Sigmoid colon (tissue), 7 donors: ENCODE data around the gene SEH1L. TPM values are rescaled to one million over a fixed set of nuclear protein-coding genes. Genes with fewer than 3 reads are reported as not detected.

Experiments used
- DNase-seq: peaks from one replicate; pipeline ENCODE4 v3.0.0-alpha.2; 2019
- H3K27ac ChIP-seq, 4 donors: fragments of 200-600 bp; sonication (generic); one replicate each; pipeline ENCODE4 v1.5.1; 2016 to 2019; ENCODE audit warnings: mild to moderate bottlenecking in 1 of 4
- H3K27me3 ChIP-seq, 3 donors: fragments of 200-600 bp; sonication (generic); one replicate each; pipeline ENCODE4 v1.5.1; 2019; ENCODE audit warnings: mild to moderate bottlenecking in 1 of 3
- H3K36me3 ChIP-seq, 4 donors: fragments of 200-600 bp; sonication (generic); one replicate each; pipeline ENCODE4 v1.5.1; 2016 to 2019
- H3K4me1 ChIP-seq, 4 donors: fragments of 200-600 bp; sonication (generic); one replicate each; pipeline ENCODE4 v1.5.1; 2017 to 2019
- H3K4me3 ChIP-seq, 4 donors: fragments of 200-600 bp; sonication (generic); one replicate each; pipeline ENCODE4 v1.5.1; 2017 to 2019; ENCODE audit warnings: mild to moderate bottlenecking in 2 of 4, moderate library complexity in 1 of 4
- H3K9me3 ChIP-seq, 4 donors: fragments of 200-600 bp in 3 of 4; sonication (generic) in 3 of 4; one replicate each; pipeline versions ENCODE4 v1.5.1 to v1.6.1; 2013 to 2019
- EP300 ChIP-seq, 4 donors: sonication (generic); formaldehyde crosslinking; IDR thresholded peaks; one replicate each; pipeline ENCODE4 v1.6.1; 2017; ENCODE audit warnings: antibody characterized with exemption in 4 of 4
- POLR2A ChIP-seq, 2 donors: fragments of 450-650 bp; IDR thresholded peaks; one replicate each; pipeline ENCODE4 v1.6.1; 2016; ENCODE audit warnings: antibody characterized with exemption in 2 of 2, mild to moderate bottlenecking in 2 of 2, moderate library complexity in 2 of 2
- POLR2AphosphoS5 ChIP-seq, 4 donors: sonication (generic); formaldehyde crosslinking; IDR thresholded peaks; one replicate each; pipeline ENCODE4 v1.6.1; 2017; ENCODE audit warnings: antibody characterized with exemption in 4 of 4
- WGBS, 2 donors: extraction: QIAGEN DNeasy Blood & Tissue Kit; methylation state at CpG; one replicate each; pipeline ENCODE4 v1.1.7; 2013; 5-methylcytosine and 5-hydroxymethylcytosine counted together
- intact Hi-C: fragments of 100-400 bp; cut with DNase I; formaldehyde crosslinking; loops from one replicate; pipeline ENCODE4 v1.15.1; 2023
- polyA plus RNA-seq, 3 donors: library from polyadenylated mRNA; stranded (reverse); fragments of 200-250 nt; gene quantifications; one replicate each; pipeline ENCODE4 v1.2.3, GENCODE V29; 2013
- total RNA-seq, 4 donors: library from RNA; depleted of rRNA; stranded (reverse); fragments of >200 nt; gene quantifications; one replicate each; pipeline ENCODE4 v1.1.0, GENCODE V29; 2016
- TF ChIP-seq, protein P1 (sequence below), 4 experiments: fragments of 450-650 bp in 3 of 4; fragments of 200-600 bp in 1 of 4; IDR thresholded peaks; one replicate each; pipeline ENCODE4 v1.5.1; 2016 to 2019; ENCODE audit warnings: antibody characterized with exemption in 4 of 4, mild to moderate bottlenecking in 3 of 4, moderate library complexity in 2 of 4
- donor health status: healthy with polysubstance abuse.
- donor health status: Bipolar disorder and iron deficiency.
- donor health status: healthy.

SEH1L gene
- total and polyA plus RNA-seq, 7 donors = 15.3 to 38.1 (median 16.3) TPM

DNA sequence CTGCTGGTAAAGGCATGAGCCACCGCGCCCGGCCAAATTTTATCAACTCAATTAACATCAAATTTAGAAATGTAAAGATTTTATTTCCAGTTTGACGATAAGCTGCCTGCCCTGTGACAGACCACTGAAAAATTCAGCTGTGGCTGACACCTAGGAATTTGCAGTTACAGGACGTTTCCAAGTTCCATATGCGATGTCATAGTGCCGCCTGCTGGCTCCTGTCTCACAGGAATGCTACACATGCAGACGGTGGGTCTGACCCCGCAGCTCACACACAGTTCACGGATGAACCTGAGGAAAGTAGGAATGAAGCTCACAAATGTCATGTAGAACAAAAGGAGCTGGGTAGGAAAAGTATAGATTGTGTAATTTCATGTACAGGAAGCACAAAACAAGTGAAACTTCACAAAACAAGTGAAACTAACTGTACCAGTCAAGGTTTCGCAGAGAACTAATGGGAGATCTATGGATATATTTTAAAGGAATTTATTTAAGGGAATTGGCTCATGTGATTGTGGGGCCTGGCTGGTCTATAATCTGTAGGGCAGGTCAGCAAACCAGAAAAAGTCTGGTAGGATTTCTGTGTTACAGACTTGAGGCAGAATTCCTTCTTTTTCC is 13.2 kb upstream of the SEH1L start:
- WGBS, 2 donors = 27 to 30% methylated on average over 11 of the region's 11 CpGs

DNA sequence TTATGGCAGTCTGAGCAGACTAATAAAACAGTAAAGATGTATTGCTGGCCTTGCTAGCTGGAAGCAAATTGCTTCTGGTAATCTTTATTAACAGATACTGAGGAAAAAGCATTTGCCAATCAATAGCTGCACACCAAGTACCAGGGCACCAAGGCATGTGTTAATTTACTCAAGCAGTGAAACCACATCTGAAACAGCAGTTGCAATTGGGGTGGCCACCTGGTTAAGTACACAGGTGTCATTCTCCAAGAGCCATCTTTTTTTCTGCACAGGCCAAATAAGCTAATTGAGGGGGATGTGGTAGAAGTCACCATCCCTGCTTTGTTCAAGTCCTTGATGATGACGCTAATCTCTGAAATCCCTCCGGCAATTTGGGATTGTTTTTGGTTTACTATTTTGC is 8.6 kb upstream of the SEH1L start:
- H3K9me3 ChIP-seq = no peaks in the 10 kb centered on the region
- no peaks in the 10 kb centered on the region for H3K36me3 ChIP-seq
- WGBS, 2 donors = 88 to 95% methylated on average over 2 of the region's 2 CpGs
- TF ChIP-seq POLR2A (IDR thresholded peaks at IDR 0.05) = no peak
- TF ChIP-seq, protein P1, sequence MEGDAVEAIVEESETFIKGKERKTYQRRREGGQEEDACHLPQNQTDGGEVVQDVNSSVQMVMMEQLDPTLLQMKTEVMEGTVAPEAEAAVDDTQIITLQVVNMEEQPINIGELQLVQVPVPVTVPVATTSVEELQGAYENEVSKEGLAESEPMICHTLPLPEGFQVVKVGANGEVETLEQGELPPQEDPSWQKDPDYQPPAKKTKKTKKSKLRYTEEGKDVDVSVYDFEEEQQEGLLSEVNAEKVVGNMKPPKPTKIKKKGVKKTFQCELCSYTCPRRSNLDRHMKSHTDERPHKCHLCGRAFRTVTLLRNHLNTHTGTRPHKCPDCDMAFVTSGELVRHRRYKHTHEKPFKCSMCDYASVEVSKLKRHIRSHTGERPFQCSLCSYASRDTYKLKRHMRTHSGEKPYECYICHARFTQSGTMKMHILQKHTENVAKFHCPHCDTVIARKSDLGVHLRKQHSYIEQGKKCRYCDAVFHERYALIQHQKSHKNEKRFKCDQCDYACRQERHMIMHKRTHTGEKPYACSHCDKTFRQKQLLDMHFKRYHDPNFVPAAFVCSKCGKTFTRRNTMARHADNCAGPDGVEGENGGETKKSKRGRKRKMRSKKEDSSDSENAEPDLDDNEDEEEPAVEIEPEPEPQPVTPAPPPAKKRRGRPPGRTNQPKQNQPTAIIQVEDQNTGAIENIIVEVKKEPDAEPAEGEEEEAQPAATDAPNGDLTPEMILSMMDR (IDR thresholded peaks at IDR 0.05) = no peak
- TF ChIP-seq POLR2AphosphoS5 (IDR thresholded peaks at IDR 0.05) = no peak
- TF ChIP-seq EP300 (IDR thresholded peaks at IDR 0.05) = no peak
- no peak overlapping the region for H3K27ac ChIP-seq
- no peak overlapping the region for H3K4me3 ChIP-seq
- intact Hi-C loops = loop anchor here (5.0 kb wide), 1 partner anchor 197 kb away; no protein-coding TSS in a partner anchor
- H3K4me1 ChIP-seq = peaks cover 0 to 5% (median 1%) of the 10 kb centered on the region in 4 donors
- no peaks in the 10 kb centered on the region for H3K27me3 ChIP-seq
- DNase-seq = no peak

More for the DNA sequence above, 13.2 kb upstream of the SEH1L start:
- no peak overlapping the region for H3K27ac ChIP-seq
- intact Hi-C loops = loop anchor here (1.0 to 5.0 kb wide), 2 partner anchors 192 to 207 kb away; no protein-coding TSS in a partner anchor
- H3K27me3 ChIP-seq = no peaks in the 10 kb centered on the region
- DNase-seq = peak; percentile 84
- H3K9me3 ChIP-seq = no peaks in the 10 kb centered on the region
- H3K4me3 ChIP-seq = no peak overlapping the region
- TF ChIP-seq POLR2A (IDR thresholded peaks at IDR 0.05) = no peak
- TF ChIP-seq, protein P1 (IDR thresholded peaks at IDR 0.05) = peak; percentile 73 to 88 (median 82)
- peaks cover 0 to 5% (median 2%) of the 10 kb centered on the region in 4 donors for H3K4me1 ChIP-seq
- no peaks in the 10 kb centered on the region for H3K36me3 ChIP-seq

- H3K4me3 ChIP-seq = no peak overlapping the region
- no peaks in the 10 kb centered on the region for H3K27me3 ChIP-seq
- intact Hi-C loops = loop anchor here (10.0 kb wide), 1 partner anchor 538 kb away; the partner anchor contains the start of gene PRELID3A
- H3K4me1 ChIP-seq = peaks cover 0 to 17% (median 8%) of the 10 kb centered on the region in 4 donors
- DNase-seq = no peak
- H3K9me3 ChIP-seq = no peaks in the 10 kb centered on the region
- TF ChIP-seq, protein P1 (IDR thresholded peaks at IDR 0.05) = no peak
- no peak overlapping the region for H3K27ac ChIP-seq
- H3K36me3 ChIP-seq = no peaks in the 10 kb centered on the region
- WGBS, 2 donors = 78 to 80% methylated on average over 4 of the region's 4 CpGs
Measured at GRCh38 chr18:12943215-12943614, 4.6 kb upstream of the SEH1L start.

- WGBS, 2 donors = 26 to 61% methylated on average over 4 of the region's 4 CpGs
- Histone ChIP-seq H3K27me3 (no peaks in the 10 kb centered on the region), H3K4me3 (no peak overlapping the region), H3K27ac (peak overlapping the region in 1 of 4 donors; percentile 13), H3K9me3 (no peaks in the 10 kb centered on the region), H3K4me1 (peaks cover 0 to 24% (median 14%) of the 10 kb centered on the region in 4 donors), H3K36me3 (no peaks in the 10 kb centered on the region)
- intact Hi-C loops = loop anchor here (5.0 to 10.0 kb wide), 3 partner anchors 540 to 1092 kb away; partner anchors contain the start of genes CHMP1B, FAM210A, PRELID3A and RNMT
- no peak for DNase-seq
- TF ChIP-seq EP300 (IDR thresholded peaks at IDR 0.05) = no peak
- TF ChIP-seq, protein P1 (IDR thresholded peaks at IDR 0.05) = no peak
- TF ChIP-seq POLR2AphosphoS5 (IDR thresholded peaks at IDR 0.05) = no peak
- no peak for TF ChIP-seq POLR2A (IDR thresholded peaks at IDR 0.05)
Measured at GRCh38 chr18:12944709-12945108, 3.1 kb upstream of the SEH1L start.
